H1 (cell line): ENCODE data around the gene PDZD2. TPM values are rescaled to one million over a fixed set of nuclear protein-coding genes. Genes with fewer than 3 reads are reported as not detected.

Source experiments
- CTCF ChIA-PET: fragments of 300-600 bp; sonication (Branson Sonifier 250); formaldehyde crosslinking; loops from one replicate; lab custom pipeline; 2021; ENCODE audit not compliant: partially characterized antibody; lab: Charles Lee
- POLR2A ChIA-PET: fragments of 300-600 bp; sonication (Branson Sonifier 250); formaldehyde crosslinking; loops from one replicate; lab custom pipeline; 2021; ENCODE audit warnings: inconsistent platforms; ENCODE audit not compliant: partially characterized antibody; lab: Charles Lee
- DNase-seq, 2 experiments: peaks; one replicate each; pipeline versions ENCODE4 v3.0.0 to v3.0.0-alpha.2; 2010 to 2022; ENCODE audit warnings: low spot score in 2 of 2, low read depth in 1 of 2, mixed read lengths in 1 of 2
- FAIRE-seq: peaks from 2 replicates; lab custom pipeline; 2011; peaks lifted over from hg19 to GRCh38; lab: Jason Lieb, UNC
- H2AFZ ChIP-seq: 2 replicates; pipeline ENCODE4 v1.8.1; 2012; ENCODE audit warnings: low read length, inconsistent platforms
- H2AK5ac ChIP-seq: 2 replicates; pipeline ENCODE4 v1.6.1; 2013; ENCODE audit warnings: low read depth, low read length
- H2BK120ac ChIP-seq: replicated peaks from 2 replicates; pipeline ENCODE3; 2013; ENCODE audit warnings: low read depth, low read length, inconsistent platforms
- H2BK12ac ChIP-seq: 2 replicates; pipeline ENCODE4 v1.6.1; 2013; ENCODE audit warnings: low read depth, low read length
- H2BK15ac ChIP-seq: 2 replicates; pipeline ENCODE4 v1.6.1; 2013; ENCODE audit warnings: low read length
- H2BK20ac ChIP-seq: 2 replicates; pipeline ENCODE4 v1.6.1; 2013; ENCODE audit warnings: low read length
- H2BK5ac ChIP-seq: 2 replicates; pipeline ENCODE4 v1.6.1; 2013; ENCODE audit warnings: low read depth, low read length
- H3K14ac ChIP-seq: 2 replicates; pipeline ENCODE4 v1.6.1; 2013; ENCODE audit warnings: inconsistent platforms; ENCODE audit not compliant: insufficient read length
- H3K18ac ChIP-seq: 2 replicates; pipeline ENCODE4 v1.6.1; 2013; ENCODE audit warnings: low read length; ENCODE audit errors: extremely low read depth
- H3K23ac ChIP-seq: 2 replicates; pipeline ENCODE4 v1.6.1; 2013; ENCODE audit warnings: inconsistent platforms; ENCODE audit not compliant: insufficient read length
- H3K23me2 ChIP-seq: 2 replicates; pipeline ENCODE4 v1.6.1; 2013; ENCODE audit warnings: low read depth, low read length
- H3K27ac ChIP-seq: 2 replicates; pipeline ENCODE4 v1.6.1; 2011; ENCODE audit warnings: low read depth, low read length, inconsistent platforms
- H3K27me3 ChIP-seq, 4 experiments: replicated peaks in 1 of 4; 1 replicate in 1 of 4; 2 replicates in 3 of 4; pipeline versions ENCODE4 v1.6.1 to v1.8.1; 2011 to 2013; ENCODE audit warnings: low read length in 3 of 4, mild to moderate bottlenecking in 3 of 4, inconsistent platforms in 2 of 4, mixed read lengths in 2 of 4, moderate library complexity in 1 of 4; ENCODE audit not compliant: control insufficient read depth in 3 of 4, insufficient read depth in 3 of 4; ENCODE audit errors: extremely low read depth in 1 of 4
- H3K36me3 ChIP-seq, 4 experiments: 2 replicates each; pipeline versions ENCODE4 v1.6.1 to v1.8.1; 2011 to 2013; ENCODE audit warnings: mild to moderate bottlenecking in 4 of 4, low read length in 3 of 4, moderate library complexity in 2 of 4, control low read depth in 1 of 4, inconsistent platforms in 1 of 4; ENCODE audit not compliant: insufficient read depth in 4 of 4, control insufficient read depth in 2 of 4
- H3K4ac ChIP-seq: replicated peaks from 2 replicates; pipeline ENCODE3; 2013; ENCODE audit warnings: low read length, low read depth, mixed read lengths, inconsistent platforms; ENCODE audit not compliant: insufficient read length
- H3K4me1 ChIP-seq, 4 experiments: replicated peaks in 1 of 4; 1 replicate in 1 of 4; 2 replicates in 3 of 4; pipeline versions ENCODE4 v1.6.1 to v1.8.1; 2011 to 2013; ENCODE audit warnings: low read length in 3 of 4, inconsistent platforms in 2 of 4, mixed read lengths in 1 of 4; ENCODE audit not compliant: insufficient read depth in 4 of 4, control insufficient read depth in 3 of 4
- H3K4me2 ChIP-seq, 2 experiments: 2 replicates each; pipeline versions ENCODE4 v1.6.1 to v1.8.1; 2011 to 2013; ENCODE audit warnings: low read depth in 2 of 2, low read length in 2 of 2, control low read depth in 1 of 2, inconsistent platforms in 1 of 2, mild to moderate bottlenecking in 1 of 2; ENCODE audit not compliant: insufficient read depth in 1 of 2
- H3K4me3 ChIP-seq, 4 experiments: fragments of 200-600, 300-600 bp in 1 of 4; sonication (generic), shearing (Covaris generic), sonication (Bioruptor Twin) in 1 of 4; 2 replicates each; pipeline versions ENCODE4 v1.5.1 to v1.8.1; 2011 to 2016; ENCODE audit warnings: low read length in 4 of 4, low read depth in 3 of 4, control low read depth in 2 of 4, inconsistent platforms in 2 of 4, mild to moderate bottlenecking in 2 of 4, mixed read lengths in 1 of 4, moderate library complexity in 1 of 4; ENCODE audit not compliant: insufficient read depth in 2 of 4; ENCODE audit errors: extremely low read depth in 1 of 4
- H3K56ac ChIP-seq: replicated peaks from 2 replicates; pipeline ENCODE3; 2013; ENCODE audit warnings: low read depth, mild to moderate bottlenecking, mixed read lengths, low read length, inconsistent platforms; ENCODE audit not compliant: insufficient read length
- H3K79me1 ChIP-seq: 2 replicates; pipeline ENCODE4 v1.6.1; 2013; ENCODE audit warnings: low read depth, low read length, control low read depth
- H3K79me2 ChIP-seq, 2 experiments: 2 replicates each; pipeline versions ENCODE4 v1.6.1 to v1.8.1; 2012 to 2013; ENCODE audit warnings: low read length in 2 of 2, mild to moderate bottlenecking in 2 of 2, inconsistent platforms in 1 of 2; ENCODE audit not compliant: insufficient read depth in 2 of 2, control insufficient read depth in 1 of 2
- H3K9ac ChIP-seq, 4 experiments: replicated peaks in 1 of 4; 1 replicate in 1 of 4; 2 replicates in 3 of 4; pipeline versions ENCODE4 v1.6.1 to v1.8.1; 2011 to 2013; ENCODE audit warnings: low read depth in 3 of 4, low read length in 3 of 4, control low read depth in 2 of 4, mild to moderate bottlenecking in 2 of 4, moderate library complexity in 2 of 4, inconsistent platforms in 1 of 4; ENCODE audit errors: extremely low read depth in 1 of 4
- H3K9me3 ChIP-seq, 2 experiments: 2 replicates each; pipeline versions ENCODE4 v1.6.1 to v1.8.1; 2012 to 2013; ENCODE audit warnings: mild to moderate bottlenecking in 2 of 2, moderate library complexity in 2 of 2, control low read depth in 1 of 2, inconsistent platforms in 1 of 2, low read depth in 1 of 2, low read length in 1 of 2, mixed read lengths in 1 of 2; ENCODE audit not compliant: insufficient read depth in 2 of 2
- H4K20me1 ChIP-seq, 2 experiments: replicated peaks in 1 of 2; 2 replicates each; pipeline versions ENCODE3 to v1.8.1; 2011 to 2013; ENCODE audit warnings: inconsistent platforms in 2 of 2, low read length in 2 of 2, mild to moderate bottlenecking in 1 of 2; ENCODE audit not compliant: insufficient read depth in 2 of 2, control insufficient read depth in 1 of 2
- H4K5ac ChIP-seq: 2 replicates; pipeline ENCODE4 v1.6.1; 2013; ENCODE audit warnings: low read length, low read depth, mixed read lengths, inconsistent platforms; ENCODE audit not compliant: insufficient read length
- H4K8ac ChIP-seq: 2 replicates; pipeline ENCODE4 v1.8.0; 2013; ENCODE audit warnings: mild to moderate bottlenecking, moderate library complexity, low read length, inconsistent platforms; ENCODE audit not compliant: insufficient read depth; ENCODE audit errors: extremely low read depth
- H4K91ac ChIP-seq: replicated peaks from 2 replicates; pipeline ENCODE3; 2013; ENCODE audit warnings: low read length, mixed read lengths, inconsistent platforms; ENCODE audit not compliant: insufficient read length
- BCL11A ChIP-seq, 2 experiments: IDR thresholded peaks; one replicate each; pipeline ENCODE4 v1.6.1; 2011; ENCODE audit warnings: low read depth in 2 of 2, low read length in 2 of 2, mild to moderate bottlenecking in 2 of 2
- BRCA1 ChIP-seq: IDR thresholded peaks from 2 replicates; pipeline ENCODE4 v1.6.1; 2012; ENCODE audit warnings: low read depth, low read length, improper control_type of control experiment
- CBX5 ChIP-seq: fragments of 300-800, 300-1000 bp; sonication (generic); IDR thresholded peaks from 2 replicates; pipeline ENCODE4 v1.7.1; 2016; ENCODE audit warnings: antibody characterized with exemption, low read length, low read depth
- CHD2 ChIP-seq: IDR thresholded peaks from 2 replicates; pipeline ENCODE4 v1.6.1; 2012; ENCODE audit warnings: low read length, improper control_type of control experiment
- EP300 ChIP-seq, 2 experiments: IDR thresholded peaks; 1 replicate in 1 of 2; 2 replicates in 1 of 2; pipeline ENCODE4 v1.6.1; 2011 to 2012; ENCODE audit warnings: low read depth in 2 of 2, low read length in 2 of 2, mild to moderate bottlenecking in 2 of 2, borderline replicate concordance in 1 of 2, inconsistent platforms in 1 of 2, moderate library complexity in 1 of 2
- NANOG ChIP-seq: IDR thresholded peaks from 2 replicates; pipeline ENCODE4 v1.6.1; 2011; ENCODE audit warnings: low read length, low read depth, mild to moderate bottlenecking, inconsistent platforms; ENCODE audit not compliant: insufficient read depth, poor library complexity, severe bottlenecking
- PHF8 ChIP-seq: fragments of 200-600 bp; sonication (generic); conservative IDR thresholded peaks from 2 replicates; pipeline ENCODE4 v1.7.1; 2012; ENCODE audit warnings: low read depth, mild to moderate bottlenecking, inconsistent platforms, low read length, moderate library complexity
- POLR2AphosphoS5 ChIP-seq: IDR thresholded peaks from 2 replicates; pipeline ENCODE4 v1.6.1; 2011; ENCODE audit warnings: low read depth, low read length
- RBBP5 ChIP-seq: IDR thresholded peaks from 2 replicates; pipeline ENCODE4 v1.7.1; 2012; ENCODE audit warnings: low read depth, mild to moderate bottlenecking, inconsistent platforms, low read length, moderate library complexity, borderline replicate concordance
- SIN3A ChIP-seq, 2 experiments: IDR thresholded peaks in 1 of 2; conservative IDR thresholded peaks in 1 of 2; 2 replicates each; pipeline ENCODE4 v1.6.1; 2011 to 2012; ENCODE audit warnings: low read length in 2 of 2, improper control_type of control experiment in 1 of 2, low read depth in 1 of 2, mild to moderate bottlenecking in 1 of 2
- SIRT6 ChIP-seq: IDR thresholded peaks from one replicate; pipeline ENCODE4 v1.7.1; 2012; ENCODE audit warnings: low read length, inconsistent platforms
- SP1 ChIP-seq: IDR thresholded peaks from 2 replicates; pipeline ENCODE4 v1.6.1; 2011; ENCODE audit warnings: low read depth, low read length
- SUZ12 ChIP-seq: fragments of 200-600 bp; sonication (generic); IDR thresholded peaks from 2 replicates; pipeline ENCODE4 v1.6.1; 2012; ENCODE audit warnings: mild to moderate bottlenecking, inconsistent platforms, low read length, moderate library complexity, mixed read lengths
- TAF1 ChIP-seq: IDR thresholded peaks from 2 replicates; pipeline ENCODE4 v1.6.1; 2011; ENCODE audit warnings: mild to moderate bottlenecking, low read depth, low read length
- TBP ChIP-seq: IDR thresholded peaks from 2 replicates; pipeline ENCODE4 v1.6.1; 2011; ENCODE audit warnings: low read depth, low read length, improper control_type of control experiment
- WGBS, 2 experiments: shearing (Covaris generic) in 1 of 2; methylation state at CpG; one replicate each; pipeline versions ENCODE4 v1.1.6 to v1.1.7; 2013 to 2015; ENCODE audit warnings: low lambda C conversion rate in 2 of 2, mixed read lengths in 2 of 2, inconsistent platforms in 1 of 2, low coverage in 1 of 2, missing lambda C conversion rate in 1 of 2; ENCODE audit not compliant: insufficient replicate concordance in 2 of 2, insufficient coverage in 1 of 2, insufficient read length in 1 of 2; ENCODE audit errors: extremely low coverage in 1 of 2, missing lambda C conversion rate in 1 of 2; 5-methylcytosine and 5-hydroxymethylcytosine counted together
- polyA plus RNA-seq, 7 experiments: library from polyadenylated mRNA; depleted of rRNA in 3 of 7; stranded (reverse) in 5 of 7; unstranded in 2 of 7; fragments of >200 nt in 5 of 7; fragments of 200-250 nt in 2 of 7; gene quantifications; 1 replicate in 5 of 7; 2 replicates in 1 of 7; 4 replicates in 1 of 7; pipeline versions ENCODE4 v1.2.1 to v1.2.3, GENCODE V29; 2011 to 2013; ENCODE audit warnings: missing spikeins in 2 of 7, mixed read lengths in 2 of 7
- total RNA-seq: library from RNA; stranded (reverse); fragmentation: NEBNext Ultra II Directional; extraction: Animal tissue kit (Norgen Biotek cat#: 25700); gene quantifications from 2 replicates; pipeline ENCODE4 v1.2.1, GENCODE V29; 2021

The PDZD2 gene
- total and polyA plus RNA-seq, 2 of the 8 experiments (the other 6 are each of a cell fraction or from before 2014, with no cell fraction given): 1.2 to 6.8 TPM

DNA sequence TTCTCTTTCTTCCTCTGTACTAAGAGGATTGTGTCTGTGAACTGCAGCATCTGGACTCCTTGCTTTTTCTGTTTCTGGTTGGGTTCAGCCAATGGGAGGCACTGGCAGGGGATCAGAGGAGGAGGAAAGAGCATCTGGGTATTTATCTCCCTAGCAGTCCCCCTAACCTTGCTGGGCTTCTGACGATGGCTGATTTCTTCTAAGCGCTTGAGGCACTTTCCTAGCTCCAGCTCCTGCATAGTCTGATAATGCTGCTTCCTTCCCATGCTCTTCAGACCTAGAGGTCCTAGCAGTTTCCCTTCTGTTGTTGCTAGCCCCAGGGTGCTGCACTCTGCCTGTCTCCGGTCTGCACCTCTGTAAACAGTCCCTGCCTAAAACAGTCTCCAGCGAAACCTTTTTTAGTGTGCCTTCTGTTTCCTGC, 225.1 kb downstream of the PDZD2 start:
- Histone ChIP-seq H2BK15ac (no peak overlapping the region), H3K4ac (no peak overlapping the region), H2BK20ac (no peak overlapping the region), H2BK5ac (no peak overlapping the region), H3K56ac (no peak overlapping the region), H2BK12ac (no peak overlapping the region), H3K23me2 (no peaks in the 10 kb centered on the region), H3K4me1 (peaks cover 0 to 4% (median 3%) of the 10 kb centered on the region in 4 experiments; a peak in 3 of 7 replicates), H3K4me2 (no peak overlapping the region; a peak in 1 of 4 replicates), H4K20me1 (no peaks in the 10 kb centered on the region), H3K18ac (no peak overlapping the region), H3K27me3 (no peaks in the 10 kb centered on the region), H3K4me3 (no peak overlapping the region), H3K23ac (no peak overlapping the region), H4K5ac (no peak overlapping the region), H3K9ac (no peak overlapping the region), H4K8ac (no peak overlapping the region), H3K79me2 (no peaks in the 10 kb centered on the region), H3K36me3 (no peaks in the 10 kb centered on the region; a peak in 2 of 8 replicates), H4K91ac (no peak overlapping the region), H3K9me3 (0 out of 4 replicates have a peak, but pooled peaks cover 0 to 3% of the 10 kb centered on the region in 2 experiments), H3K14ac (no peak overlapping the region), H3K27ac (no peak overlapping the region), H3K79me1 (no peaks in the 10 kb centered on the region), H2AFZ (no peak overlapping the region), H2AK5ac (peak overlapping the region; percentile 82; the same call in 1 of the 2 replicates), H2BK120ac (no peak overlapping the region)
- CTCF ChIA-PET: interaction anchor here (0.7 to 3.5 kb wide), 2 partner anchors 10 to 1284 kb away, joined by 3 to 11 read pairs; no protein-coding TSS in a partner anchor
- TF ChIP-seq SIRT6 (no peak), SP1 (no peak), CBX5 (no peak), CHD2 (no peak), TBP (no peak), POLR2AphosphoS5 (no peak), NANOG (no peak), BCL11A (IDR thresholded peaks at IDR 0.05; ENCODE audit: low read depth in 2 of 2, low read length in 2 of 2) (no peak), TAF1 (no peak), EP300 (IDR thresholded peaks at IDR 0.05; ENCODE audit: borderline replicate concordance in 1 of 2, low read depth in 2 of 2, low read length in 2 of 2) (no peak), BRCA1 (no peak), RBBP5 (no peak), SUZ12 (no peak), SIN3A (conservative IDR thresholded peaks at IDR 0.05 in 1 of 2, IDR thresholded peaks at IDR 0.05 in 1 of 2; ENCODE audit: low read depth in 1 of 2, low read length in 2 of 2) (no peak), PHF8 (no peak)
- 65% methylated on average over 4 of the region's 4 CpGs; no CpG with 5 or more reads in 1 of the 2 experiments for WGBS, 2 experiments
- FAIRE-seq (no peak), DNase-seq (no peak)
- POLR2A ChIA-PET: no interaction called here
